SK-N-SH (cell line): ENCODE measurements around the gene LSM14A. TPM values are rescaled to one million over a fixed set of nuclear protein-coding genes. Genes with fewer than 3 reads are reported as not detected.

ENCODE experiments used
- CTCF ChIA-PET: fragments of 300-600, 350-600 bp; formaldehyde crosslinking; extraction: SDS; loops from one replicate; lab custom pipeline; 2021; lab: Yijun Ruan, JAX
- POLR2A ChIA-PET: fragments of 350-600 bp; sonication (Branson Sonifier 250); formaldehyde crosslinking; extraction: SDS; loops from one replicate; lab custom pipeline; 2020; ENCODE audit warnings: antibody characterized with exemption, inconsistent platforms; lab: Yijun Ruan, JAX
- DNase-seq: peaks from one replicate; pipeline ENCODE4 v3.0.0; 2012
- H2AFZ ChIP-seq: fragments of 200-600 bp; sonication (generic); 2 replicates; pipeline ENCODE4 v1.8.1; 2016; ENCODE audit warnings: antibody characterized with exemption, mild to moderate bottlenecking, low read depth
- H3F3A ChIP-seq: fragments of 200-600 bp; sonication (generic); replicated peaks from 2 replicates; pipeline ENCODE3; 2016; ENCODE audit warnings: antibody characterized with exemption, mild to moderate bottlenecking; ENCODE audit not compliant: insufficient read depth
- H3K27ac ChIP-seq, 2 experiments: fragments of 200-500 bp in 1 of 2; fragments of 200-600 bp in 1 of 2; sonication (Bioruptor generic) in 1 of 2; sonication (generic), shearing (Covaris generic) in 1 of 2; 2 replicates each; pipeline versions ENCODE4 v1.5.1 to v1.6.1; 2014 to 2016; ENCODE audit warnings: low read depth in 2 of 2, inconsistent platforms in 1 of 2, low read length in 1 of 2, mild to moderate bottlenecking in 1 of 2, mixed read lengths in 1 of 2
- H3K27me3 ChIP-seq: fragments of 200-600 bp; sonication (generic), shearing (Covaris generic); 2 replicates; pipeline ENCODE4 v1.6.1; 2016; ENCODE audit warnings: mixed run types; ENCODE audit not compliant: insufficient read depth
- H3K36me3 ChIP-seq, 2 experiments: fragments of 200-500 bp in 1 of 2; fragments of 200-600 bp in 1 of 2; sonication (Bioruptor generic) in 1 of 2; sonication (generic) in 1 of 2; replicated peaks in 1 of 2; 2 replicates each; pipeline versions ENCODE3 to v1.5.1; 2014 to 2016; ENCODE audit warnings: low read length in 1 of 2, mild to moderate bottlenecking in 1 of 2; ENCODE audit not compliant: insufficient read depth in 2 of 2, control insufficient read depth in 1 of 2
- H3K4me1 ChIP-seq, 2 experiments: fragments of 200-500 bp in 1 of 2; fragments of 200-600 bp in 1 of 2; sonication (Bioruptor generic) in 1 of 2; sonication (generic), shearing (Covaris generic) in 1 of 2; 2 replicates each; pipeline versions ENCODE4 v1.5.1 to v1.6.1; 2014 to 2016; ENCODE audit warnings: low read depth in 1 of 2, low read length in 1 of 2, mixed run types in 1 of 2; ENCODE audit not compliant: insufficient read depth in 2 of 2, control insufficient read depth in 1 of 2
- H3K4me2 ChIP-seq: fragments of 200-600 bp; sonication (generic), shearing (Covaris generic); 2 replicates; pipeline ENCODE4 v1.6.1; 2017; ENCODE audit warnings: mixed run types
- H3K4me3 ChIP-seq, 2 experiments: fragments of 200-500 bp in 1 of 2; fragments of 200-600 bp in 1 of 2; sonication (Bioruptor generic) in 1 of 2; sonication (generic), shearing (Covaris generic) in 1 of 2; 2 replicates each; pipeline versions ENCODE4 v1.5.1 to v1.8.1; 2014 to 2016; ENCODE audit warnings: low read depth in 2 of 2, inconsistent platforms in 1 of 2, low read length in 1 of 2, mild to moderate bottlenecking in 1 of 2, mixed read lengths in 1 of 2, moderate library complexity in 1 of 2
- H3K79me2 ChIP-seq: fragments of 200-600 bp; sonication (generic); 2 replicates; pipeline ENCODE4 v1.8.1; 2017; ENCODE audit warnings: mild to moderate bottlenecking; ENCODE audit not compliant: insufficient read depth
- H3K9ac ChIP-seq: fragments of 200-600 bp; sonication (generic); 2 replicates; pipeline ENCODE4 v1.6.1; 2017; ENCODE audit warnings: mixed run types
- H3K9me2 ChIP-seq: fragments of 200-600 bp; sonication (generic); 2 replicates; pipeline ENCODE4 v1.6.1; 2017; ENCODE audit warnings: mixed run types
- H3K9me3 ChIP-seq: fragments of 200-600 bp; sonication (generic); 2 replicates; pipeline ENCODE4 v1.6.1; 2017; ENCODE audit warnings: mixed run types, mild to moderate bottlenecking, moderate library complexity
- H4K20me1 ChIP-seq: fragments of 200-600 bp; sonication (generic); 2 replicates; pipeline ENCODE4 v1.6.1; 2017; ENCODE audit warnings: mild to moderate bottlenecking, mixed run types; ENCODE audit not compliant: insufficient read depth
- CHD2 ChIP-seq: fragments of 150-350 bp; IDR thresholded peaks from 2 replicates; pipeline ENCODE4 v1.6.1; 2018; ENCODE audit warnings: low read length; ENCODE audit not compliant: partially characterized antibody
- EP300 ChIP-seq, 2 experiments: IDR thresholded peaks; 2 replicates each; pipeline versions ENCODE4 v1.4.0 to v1.6.1; 2012; ENCODE audit warnings: borderline replicate concordance in 1 of 2, low read depth in 1 of 2, low read length in 1 of 2
- FOSL2 ChIP-seq: IDR thresholded peaks from 2 replicates; pipeline ENCODE4 v1.4.0; 2012; ENCODE audit warnings: low read depth, mild to moderate bottlenecking, moderate library complexity, borderline replicate concordance
- FOXM1 ChIP-seq: IDR thresholded peaks from 2 replicates; pipeline ENCODE4 v1.4.0; 2012; ENCODE audit warnings: low read depth, mild to moderate bottlenecking
- MEF2A ChIP-seq: IDR thresholded peaks from 2 replicates; pipeline ENCODE4 v1.4.0; 2012; ENCODE audit warnings: low read depth, borderline replicate concordance
- MXI1 ChIP-seq: IDR thresholded peaks from 2 replicates; pipeline ENCODE4 v1.6.1; 2012; ENCODE audit warnings: mild to moderate bottlenecking, low read depth, low read length, improper control_type of control experiment
- NFIC ChIP-seq: IDR thresholded peaks from 2 replicates; pipeline ENCODE4 v1.4.0; 2012; ENCODE audit warnings: borderline replicate concordance
- NRF1 ChIP-seq: IDR thresholded peaks from 2 replicates; pipeline ENCODE4 v1.6.1; 2012; ENCODE audit warnings: low read depth, mild to moderate bottlenecking, low read length
- POLR2AphosphoS5 ChIP-seq: IDR thresholded peaks from 2 replicates; pipeline ENCODE4 v1.6.1; 2012; ENCODE audit warnings: low read depth, low read length
- SMC3 ChIP-seq: IDR thresholded peaks from 2 replicates; pipeline ENCODE4 v1.6.1; 2012; ENCODE audit warnings: low read depth, low read length, improper control_type of control experiment
- TCF12 ChIP-seq: IDR thresholded peaks from 2 replicates; pipeline ENCODE4 v1.4.0; 2012
- TEAD4 ChIP-seq: IDR thresholded peaks from 2 replicates; pipeline ENCODE4 v1.4.0; 2012; ENCODE audit warnings: mild to moderate bottlenecking, borderline replicate concordance; ENCODE audit not compliant: insufficient read depth
- YY1 ChIP-seq: IDR thresholded peaks from 2 replicates; pipeline ENCODE4 v1.4.0; 2012; ENCODE audit warnings: low read depth, mild to moderate bottlenecking
- polyA plus RNA-seq, 3 experiments: library from polyadenylated mRNA; depleted of rRNA; stranded (reverse); fragments of >200 nt; gene quantifications; 2 replicates each; pipeline ENCODE4 v1.2.3, GENCODE V29; 2012
- TF ChIP-seq, protein P1 (sequence below): IDR thresholded peaks from 2 replicates; pipeline ENCODE4 v1.6.1; 2012; ENCODE audit warnings: mild to moderate bottlenecking, low read depth, low read length, moderate library complexity
- TF ChIP-seq, protein P2 (sequence below): fragments of 200-600 bp; sonication (generic); IDR thresholded peaks from 2 replicates; pipeline ENCODE4 v1.6.1; 2017; ENCODE audit warnings: antibody characterized with exemption, mild to moderate bottlenecking, moderate library complexity
- TF ChIP-seq, protein P3 (sequence below): IDR thresholded peaks from 2 replicates; pipeline ENCODE4 v1.4.0; 2012; ENCODE audit warnings: low read depth, borderline replicate concordance

The LSM14A gene
- polyA plus RNA-seq, 1 of the 3 experiments (the other 2 are of a cell fraction): 87.7 TPM

DNA sequence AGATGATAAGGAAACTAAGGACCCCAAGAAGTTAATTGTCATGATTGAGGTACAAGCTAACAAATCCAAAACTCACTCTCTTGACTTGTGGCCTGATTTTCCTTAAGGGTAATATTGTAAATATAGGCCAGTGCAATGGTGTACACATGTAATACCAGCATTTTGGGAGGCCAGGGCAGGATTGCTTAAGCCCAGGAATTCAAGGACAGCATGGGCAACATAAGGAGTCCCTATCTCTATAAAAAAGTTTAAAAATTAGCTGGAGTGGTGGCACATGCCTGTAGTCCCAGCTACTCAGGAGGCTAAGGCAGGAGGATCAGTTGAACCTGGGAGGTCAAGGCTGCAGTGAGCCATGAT is 53.3 kb downstream of the LSM14A start:
- TF ChIP-seq, protein P1, sequence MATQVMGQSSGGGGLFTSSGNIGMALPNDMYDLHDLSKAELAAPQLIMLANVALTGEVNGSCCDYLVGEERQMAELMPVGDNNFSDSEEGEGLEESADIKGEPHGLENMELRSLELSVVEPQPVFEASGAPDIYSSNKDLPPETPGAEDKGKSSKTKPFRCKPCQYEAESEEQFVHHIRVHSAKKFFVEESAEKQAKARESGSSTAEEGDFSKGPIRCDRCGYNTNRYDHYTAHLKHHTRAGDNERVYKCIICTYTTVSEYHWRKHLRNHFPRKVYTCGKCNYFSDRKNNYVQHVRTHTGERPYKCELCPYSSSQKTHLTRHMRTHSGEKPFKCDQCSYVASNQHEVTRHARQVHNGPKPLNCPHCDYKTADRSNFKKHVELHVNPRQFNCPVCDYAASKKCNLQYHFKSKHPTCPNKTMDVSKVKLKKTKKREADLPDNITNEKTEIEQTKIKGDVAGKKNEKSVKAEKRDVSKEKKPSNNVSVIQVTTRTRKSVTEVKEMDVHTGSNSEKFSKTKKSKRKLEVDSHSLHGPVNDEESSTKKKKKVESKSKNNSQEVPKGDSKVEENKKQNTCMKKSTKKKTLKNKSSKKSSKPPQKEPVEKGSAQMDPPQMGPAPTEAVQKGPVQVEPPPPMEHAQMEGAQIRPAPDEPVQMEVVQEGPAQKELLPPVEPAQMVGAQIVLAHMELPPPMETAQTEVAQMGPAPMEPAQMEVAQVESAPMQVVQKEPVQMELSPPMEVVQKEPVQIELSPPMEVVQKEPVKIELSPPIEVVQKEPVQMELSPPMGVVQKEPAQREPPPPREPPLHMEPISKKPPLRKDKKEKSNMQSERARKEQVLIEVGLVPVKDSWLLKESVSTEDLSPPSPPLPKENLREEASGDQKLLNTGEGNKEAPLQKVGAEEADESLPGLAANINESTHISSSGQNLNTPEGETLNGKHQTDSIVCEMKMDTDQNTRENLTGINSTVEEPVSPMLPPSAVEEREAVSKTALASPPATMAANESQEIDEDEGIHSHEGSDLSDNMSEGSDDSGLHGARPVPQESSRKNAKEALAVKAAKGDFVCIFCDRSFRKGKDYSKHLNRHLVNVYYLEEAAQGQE: no peak
- TF ChIP-seq YY1 (no peak), SMC3 (no peak), EP300 (IDR thresholded peaks at IDR 0.05; ENCODE audit: borderline replicate concordance in 1 of 2, low read depth in 1 of 2, low read length in 1 of 2) (no peak), MEF2A (no peak), MXI1 (no peak), FOXM1 (no peak), CHD2 (no peak), TEAD4 (no peak), FOSL2 (no peak), POLR2AphosphoS5 (no peak), NRF1 (no peak), NFIC (no peak), TCF12 (no peak)
- TF ChIP-seq, protein P2, sequence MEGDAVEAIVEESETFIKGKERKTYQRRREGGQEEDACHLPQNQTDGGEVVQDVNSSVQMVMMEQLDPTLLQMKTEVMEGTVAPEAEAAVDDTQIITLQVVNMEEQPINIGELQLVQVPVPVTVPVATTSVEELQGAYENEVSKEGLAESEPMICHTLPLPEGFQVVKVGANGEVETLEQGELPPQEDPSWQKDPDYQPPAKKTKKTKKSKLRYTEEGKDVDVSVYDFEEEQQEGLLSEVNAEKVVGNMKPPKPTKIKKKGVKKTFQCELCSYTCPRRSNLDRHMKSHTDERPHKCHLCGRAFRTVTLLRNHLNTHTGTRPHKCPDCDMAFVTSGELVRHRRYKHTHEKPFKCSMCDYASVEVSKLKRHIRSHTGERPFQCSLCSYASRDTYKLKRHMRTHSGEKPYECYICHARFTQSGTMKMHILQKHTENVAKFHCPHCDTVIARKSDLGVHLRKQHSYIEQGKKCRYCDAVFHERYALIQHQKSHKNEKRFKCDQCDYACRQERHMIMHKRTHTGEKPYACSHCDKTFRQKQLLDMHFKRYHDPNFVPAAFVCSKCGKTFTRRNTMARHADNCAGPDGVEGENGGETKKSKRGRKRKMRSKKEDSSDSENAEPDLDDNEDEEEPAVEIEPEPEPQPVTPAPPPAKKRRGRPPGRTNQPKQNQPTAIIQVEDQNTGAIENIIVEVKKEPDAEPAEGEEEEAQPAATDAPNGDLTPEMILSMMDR: no peak
- TF ChIP-seq, protein P3, sequence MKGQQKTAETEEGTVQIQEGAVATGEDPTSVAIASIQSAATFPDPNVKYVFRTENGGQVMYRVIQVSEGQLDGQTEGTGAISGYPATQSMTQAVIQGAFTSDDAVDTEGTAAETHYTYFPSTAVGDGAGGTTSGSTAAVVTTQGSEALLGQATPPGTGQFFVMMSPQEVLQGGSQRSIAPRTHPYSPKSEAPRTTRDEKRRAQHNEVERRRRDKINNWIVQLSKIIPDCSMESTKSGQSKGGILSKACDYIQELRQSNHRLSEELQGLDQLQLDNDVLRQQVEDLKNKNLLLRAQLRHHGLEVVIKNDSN: no peak
- Histone ChIP-seq H3K9me2 (no peaks in the 10 kb centered on the region), H3K79me2 (peaks cover 32% of the 10 kb centered on the region), H3K27me3 (no peaks in the 10 kb centered on the region), H4K20me1 (peaks cover 86% of the 10 kb centered on the region), H3K4me2 (no peak overlapping the region), H3K4me3 (no peak overlapping the region), H2AFZ (no peak overlapping the region), H3K9ac (no peak overlapping the region), H3K9me3 (no peaks in the 10 kb centered on the region), H3K4me1 (peaks cover 0 to 20% of the 10 kb centered on the region in 2 experiments; a peak in 2 of 4 replicates), H3K36me3 (peaks cover 89 to 95% of the 10 kb centered on the region in 2 experiments), H3F3A (peaks cover 31% of the 10 kb centered on the region), H3K27ac (peak overlapping the region in 1 of 2 experiments; percentile 37; a peak in 1 of 4 replicates)
- POLR2A ChIA-PET: interaction anchor here (0.6 kb wide), 1 partner anchor 8 kb away, joined by 4 read pairs; no protein-coding TSS in a partner anchor
- CTCF ChIA-PET: interaction anchor here (0.7 to 1.6 kb wide), 5 partner anchors 14 to 448 kb away, joined by 3 to 4 read pairs (median 3); no protein-coding TSS in a partner anchor
- no peak for DNase-seq
